ENCODE measurements around the gene CBX5.

CBX5 gene

GRCh38 chr12:54222609-54223008 is 57.3 kb downstream of the CBX5 start:
- no peak overlapping the region for H3K27ac ChIP-seq
- no peak for TF ChIP-seq CTCF (conservative IDR thresholded peaks at IDR 0.05)

- H3K27ac ChIP-seq, result no peak overlapping the region
- TF ChIP-seq CTCF (conservative IDR thresholded peaks at IDR 0.05), result no peak
Measured at GRCh38 chr12:54221402-54221984, 58.4 kb downstream of the CBX5 start.

DNA sequence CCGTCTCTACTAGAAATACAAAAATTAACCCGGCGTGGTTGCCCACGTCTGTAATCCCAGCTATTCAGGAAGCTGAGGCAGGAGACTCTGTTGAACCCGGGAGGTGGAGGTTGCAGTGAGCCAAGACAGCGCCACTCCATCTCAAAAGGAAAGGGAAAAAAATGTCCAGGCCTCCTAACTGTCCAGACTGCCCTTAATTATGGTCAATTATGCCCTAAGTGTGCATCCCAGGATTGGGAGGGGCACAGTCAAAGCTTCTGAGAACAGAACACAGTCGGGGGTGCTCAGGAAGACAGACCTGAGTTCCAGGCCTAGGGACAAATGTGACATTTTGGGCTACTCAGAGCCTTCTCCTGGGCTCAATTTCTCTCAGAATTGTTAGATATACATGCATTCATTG is 59.4 kb downstream of the CBX5 start:
- no peak overlapping the region for H3K27ac ChIP-seq
- TF ChIP-seq CTCF (conservative IDR thresholded peaks at IDR 0.05), result no peak

DNA sequence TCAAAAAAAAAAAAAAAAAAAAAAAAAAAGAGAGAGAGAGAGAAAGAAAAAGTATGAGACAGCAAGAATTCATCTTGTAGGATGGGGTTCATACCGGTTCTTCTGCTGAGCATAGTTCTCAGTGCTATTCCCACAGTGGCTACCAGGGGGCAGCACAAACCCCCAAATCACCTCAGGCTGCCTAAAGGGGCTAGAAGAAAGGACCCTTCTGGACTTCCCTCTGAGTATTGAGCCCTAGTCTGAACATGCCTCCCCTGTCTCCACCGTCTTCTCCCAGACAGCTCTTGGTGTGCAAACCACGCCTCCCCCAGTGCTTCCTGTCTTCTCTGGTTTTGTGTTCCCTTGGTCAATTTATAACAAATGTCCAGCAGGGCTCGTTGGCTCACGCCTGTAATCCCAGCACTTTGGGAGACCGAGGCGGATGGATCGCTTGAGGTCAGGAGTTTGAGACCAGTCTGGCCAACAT is 59.8 kb downstream of the CBX5 start:
- TF ChIP-seq CTCF (conservative IDR thresholded peaks at IDR 0.05), result peak; percentile 88
- no peak overlapping the region for H3K27ac ChIP-seq

- TF ChIP-seq CTCF (conservative IDR thresholded peaks at IDR 0.05), result no peak
- H3K27ac ChIP-seq, result no peak overlapping the region
Measured at GRCh38 chr12:54217774-54218241, 62.1 kb downstream of the CBX5 start.

DNA sequence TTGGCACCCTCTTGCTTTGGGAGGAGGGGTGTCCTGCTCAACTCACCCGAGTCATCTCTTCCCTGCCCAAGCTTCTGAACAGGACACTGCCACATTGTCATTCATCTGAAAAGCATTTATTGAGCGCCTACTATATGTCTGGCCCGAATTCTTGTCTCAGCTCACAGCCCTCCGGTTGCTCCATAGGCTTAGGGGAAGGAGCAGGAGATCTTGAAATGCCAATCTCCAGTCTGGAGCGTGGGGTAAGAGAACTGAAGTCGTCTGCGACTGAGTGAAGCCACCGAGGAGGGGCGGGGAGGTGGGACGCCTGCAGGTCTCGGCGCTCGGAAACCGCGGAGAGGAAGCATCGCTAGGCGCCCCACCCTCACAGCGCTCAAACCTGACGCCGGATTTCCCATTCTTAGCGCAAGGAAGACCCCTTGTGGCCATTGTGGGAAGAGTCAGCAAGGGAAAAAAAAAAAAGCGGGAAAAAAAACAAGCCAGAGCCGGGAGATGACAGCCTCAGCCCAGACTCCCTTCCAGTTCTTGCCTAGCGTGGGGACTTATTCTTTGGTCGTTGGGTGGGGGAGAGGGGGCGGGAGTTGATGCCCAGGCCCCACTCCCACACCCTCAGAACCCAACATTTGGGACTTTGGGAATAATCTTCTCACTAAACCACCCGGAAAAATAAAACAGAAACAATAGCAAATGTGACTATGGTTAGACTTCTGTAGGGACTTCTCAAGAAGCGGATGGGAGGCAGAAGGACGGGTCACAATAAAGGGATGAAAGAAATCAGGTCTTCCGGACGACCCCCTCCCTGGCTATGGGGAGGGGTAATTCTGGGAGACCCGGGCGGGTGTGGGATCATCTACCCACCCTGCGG is 62.9 kb downstream of the CBX5 start:
- TF ChIP-seq CTCF (conservative IDR thresholded peaks at IDR 0.05), result peak; percentile 90
- H3K27ac ChIP-seq, result no peak overlapping the region

DNA sequence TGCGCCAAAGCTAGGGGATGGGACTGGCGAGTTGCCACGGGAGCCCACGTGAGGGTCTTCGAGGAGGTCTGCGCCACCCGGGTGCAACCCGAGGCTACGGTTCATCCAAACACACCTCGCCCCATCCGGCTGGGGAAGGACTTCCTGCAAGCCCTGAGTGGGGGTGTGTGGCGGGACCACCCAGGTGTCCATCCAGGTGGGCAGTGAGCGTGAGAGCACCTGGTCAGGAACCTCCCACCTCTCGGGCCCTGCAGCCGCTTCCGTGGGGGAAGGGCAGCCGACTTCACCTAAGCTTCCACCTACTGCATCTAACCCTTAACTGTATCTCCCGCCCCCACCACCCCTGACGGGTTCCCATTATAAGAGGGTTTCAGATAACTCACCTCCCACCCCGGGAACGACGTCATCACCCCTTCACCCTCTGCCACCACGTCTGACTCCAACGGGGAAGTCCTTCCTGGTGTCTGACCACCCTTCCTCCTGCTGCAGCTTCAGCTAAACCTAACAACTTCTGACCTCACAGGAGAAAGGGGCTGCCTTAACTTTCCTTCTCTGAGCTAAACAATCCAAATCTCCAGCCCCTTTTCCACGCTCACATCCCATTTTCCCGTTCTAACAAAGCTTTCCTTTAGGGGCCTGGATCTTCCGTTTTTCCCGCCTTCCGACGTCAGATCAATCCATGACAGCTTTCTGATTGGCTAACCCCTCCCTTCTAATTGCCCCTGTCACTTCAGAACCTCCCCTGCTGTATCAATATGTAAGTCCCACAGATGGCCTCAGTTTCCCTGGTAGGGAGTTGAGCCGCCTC is 63.7 kb downstream of the CBX5 start:
- no peak for TF ChIP-seq CTCF (conservative IDR thresholded peaks at IDR 0.05)
- no peak overlapping the region for H3K27ac ChIP-seq
